GM12878 (cell line): ENCODE data around the gene SCEL. TPM values are rescaled to one million over a fixed set of nuclear protein-coding genes. Genes with fewer than 3 reads are reported as not detected.

ENCODE experiments used
- ATAC-seq: fragments of 200-7000 bp; cut with Tn5 transposase; 3 replicates; pipeline ENCODE4 v1.9.1; 2020; ENCODE audit warnings: mild to moderate bottlenecking, moderate library complexity
- BruUV-seq: library from RNA; stranded (reverse); fragments of 400-500 nt; replicated peaks from 2 replicates; lab custom pipeline; 2021; lab: Mats Ljungman, UMichigan
- CTCF ChIA-PET: fragments of 300-600 bp; sonication (Branson Sonifier 250); formaldehyde crosslinking; extraction: SDS; loops from one replicate; lab custom pipeline; 2021; ENCODE audit warnings: inconsistent platforms; lab: Yijun Ruan, JAX
- POLR2A ChIA-PET: fragments of 350-600 bp; formaldehyde crosslinking; extraction: SDS; loops from one replicate; lab custom pipeline; 2021; ENCODE audit warnings: inconsistent platforms; lab: Charles Lee
- RAD21 ChIA-PET: fragments of 300-600 bp; sonication (Branson Sonifier 250); formaldehyde crosslinking; loops from one replicate; lab custom pipeline; 2023; ENCODE audit warnings: antibody characterized with exemption; ENCODE audit not compliant: unreplicated experiment; lab: Charles Lee
- SMC1A ChIA-PET: fragments of 300-600 bp; sonication (Branson Sonifier 250); formaldehyde crosslinking; loops from one replicate; lab custom pipeline; 2023; ENCODE audit not compliant: unreplicated experiment, uncharacterized antibody; lab: Charles Lee
- DNase-seq: peaks from one replicate; pipeline ENCODE4 v3.0.0-alpha.2; 2011; ENCODE audit warnings: low read depth, low spot score
- FAIRE-seq: peaks from 3 replicates; lab custom pipeline; 2011; peaks lifted over from hg19 to GRCh38; lab: Jason Lieb, UNC
- H2AFZ ChIP-seq: 2 replicates; pipeline ENCODE4 v1.6.0; 2011; ENCODE audit warnings: low read depth, low read length, control low read depth; ENCODE audit not compliant: control insufficient read depth
- H3K27ac ChIP-seq: 2 replicates; pipeline ENCODE4 v1.5.1; 2011; ENCODE audit warnings: control low read depth; ENCODE audit not compliant: control insufficient read depth, insufficient read depth
- H3K27me3 ChIP-seq, 2 experiments: replicated peaks in 1 of 2; 2 replicates each; pipeline versions ENCODE4 v1.6.0 to v1.6.1; 2011; ENCODE audit warnings: low read length in 1 of 2; ENCODE audit not compliant: control insufficient read depth in 2 of 2, insufficient read depth in 2 of 2
- H3K36me3 ChIP-seq, 2 experiments: 2 replicates each; pipeline ENCODE4 v1.5.1; 2011; ENCODE audit warnings: low read length in 1 of 2; ENCODE audit not compliant: control insufficient read depth in 2 of 2, insufficient read depth in 2 of 2
- H3K4me1 ChIP-seq: 2 replicates; pipeline ENCODE4 v1.6.1; 2011; ENCODE audit warnings: mild to moderate bottlenecking, low read length, moderate library complexity, mixed read lengths; ENCODE audit not compliant: control insufficient read depth, insufficient read depth
- H3K4me2 ChIP-seq: 2 replicates; pipeline ENCODE4 v1.6.0; 2011; ENCODE audit warnings: control low read depth; ENCODE audit not compliant: control insufficient read depth, insufficient read depth
- H3K4me3 ChIP-seq: fragments of 200-600 bp; sonication (generic); 2 replicates; pipeline ENCODE4 v1.5.1; 2016
- H3K79me2 ChIP-seq: 2 replicates; pipeline ENCODE4 v1.6.0; 2011; ENCODE audit warnings: low read length; ENCODE audit not compliant: control insufficient read depth, insufficient read depth
- H3K9ac ChIP-seq: 2 replicates; pipeline ENCODE4 v1.8.0; 2011; ENCODE audit warnings: low read length, control low read depth, mixed read lengths; ENCODE audit not compliant: control insufficient read depth, insufficient read depth
- H3K9me3 ChIP-seq: replicated peaks from 3 replicates; pipeline ENCODE4 v1.5.1; 2011; ENCODE audit warnings: mild to moderate bottlenecking, low read length; ENCODE audit not compliant: control insufficient read depth, insufficient read depth
- H4K20me1 ChIP-seq: 2 replicates; pipeline ENCODE4 v1.6.0; 2011; ENCODE audit not compliant: control insufficient read depth, insufficient read depth
- CHD2 ChIP-seq: IDR thresholded peaks from 2 replicates; pipeline ENCODE4 v1.6.1; 2011; ENCODE audit warnings: low read depth, low read length, improper control_type of control experiment, borderline replicate concordance
- CHD4 ChIP-seq: fragments of 200-600 bp; sonication (generic); IDR thresholded peaks from 2 replicates; pipeline ENCODE4 v1.6.1; 2016; ENCODE audit warnings: mild to moderate bottlenecking
- IKZF1 ChIP-seq: fragments of 450-650 bp; conservative IDR thresholded peaks from 2 replicates; pipeline ENCODE4 v1.6.1; 2017; ENCODE audit warnings: antibody characterized with exemption, mild to moderate bottlenecking
- YY1 ChIP-seq: IDR thresholded peaks from 2 replicates; pipeline ENCODE4 v1.6.1; 2011; ENCODE audit warnings: low read depth, mild to moderate bottlenecking, low read length
- ZNF207 ChIP-seq: fragments of 450-650 bp; IDR thresholded peaks from 2 replicates; pipeline ENCODE4 v1.6.1; 2014; ENCODE audit warnings: antibody characterized with exemption, mild to moderate bottlenecking, borderline replicate concordance
- WGBS: methylation state at CpG from one replicate; pipeline ENCODE4 v1.1.6; 2016; ENCODE audit warnings: low lambda C conversion rate; ENCODE audit not compliant: insufficient replicate concordance, insufficient coverage; ENCODE audit errors: missing lambda C conversion rate; 5-methylcytosine and 5-hydroxymethylcytosine counted together
- in situ Hi-C: fragments of 300-500 bp; cut with MboI; formaldehyde crosslinking; loops from 9 replicates; pipeline ENCODE4 v1.14.3; 2018; ENCODE audit warnings: mixed read lengths
- intact Hi-C: fragments of 100-400 bp; cut with micrococcal nuclease; formaldehyde crosslinking; loops from one replicate; pipeline ENCODE4 v1.14.2; 2022; ENCODE audit not compliant: unreplicated experiment
- polyA plus RNA-seq, 11 experiments: library from polyadenylated mRNA; depleted of rRNA in 4 of 11; unstranded in 6 of 11; stranded (reverse) in 5 of 11; fragments of >200 nt; fragmentation: Nextera tagmentation in 4 of 11; fragmentation: Illumina TruSeq in 1 of 11; extraction: Ambion mirVana in 4 of 11; extraction: Trizol in 1 of 11; gene quantifications; 1 replicate in 1 of 11; 2 replicates in 10 of 11; pipeline versions ENCODE4 v1.2.1 to v1.2.3, GENCODE V29; 2011 to 2016; ENCODE audit warnings: inconsistent platforms in 2 of 11, missing spikeins in 2 of 11, low read depth in 1 of 11
- total RNA-seq, 4 experiments: library from RNA; depleted of rRNA in 3 of 4; stranded (reverse); fragments of >200 nt in 3 of 4; fragmentation: Illumina TruSeq in 1 of 4; extraction: Trizol in 1 of 4; gene quantifications; 2 replicates each; pipeline versions ENCODE4 v1.2.1 to v1.2.3, GENCODE V29; 2013 to 2021
- TF ChIP-seq, protein P1 (sequence below), 3 experiments: IDR thresholded peaks in 2 of 3; conservative IDR thresholded peaks in 1 of 3; 2 replicates each; pipeline ENCODE4 v1.5.1; 2011; ENCODE audit warnings: low read depth in 3 of 3, low read length in 3 of 3, mild to moderate bottlenecking in 3 of 3, control low read depth in 2 of 3, moderate library complexity in 2 of 3, inconsistent platforms in 1 of 3, mixed read lengths in 1 of 3; ENCODE audit not compliant: control insufficient read depth in 2 of 3, insufficient read depth in 1 of 3; ENCODE audit errors: extremely low read depth in 1 of 3
- TF ChIP-seq, protein P2 (sequence below): IDR thresholded peaks from 2 replicates; pipeline ENCODE4 v1.6.1; 2012; ENCODE audit warnings: low read depth, low read length, improper control_type of control experiment

Gene SCEL
- total and polyA plus RNA-seq, 10 of the 15 experiments (the other 5 are each of a cell fraction or from before 2014, with no cell fraction given): 0.09 to 0.68 (median 0.16) TPM; not detected in 1

DNA sequence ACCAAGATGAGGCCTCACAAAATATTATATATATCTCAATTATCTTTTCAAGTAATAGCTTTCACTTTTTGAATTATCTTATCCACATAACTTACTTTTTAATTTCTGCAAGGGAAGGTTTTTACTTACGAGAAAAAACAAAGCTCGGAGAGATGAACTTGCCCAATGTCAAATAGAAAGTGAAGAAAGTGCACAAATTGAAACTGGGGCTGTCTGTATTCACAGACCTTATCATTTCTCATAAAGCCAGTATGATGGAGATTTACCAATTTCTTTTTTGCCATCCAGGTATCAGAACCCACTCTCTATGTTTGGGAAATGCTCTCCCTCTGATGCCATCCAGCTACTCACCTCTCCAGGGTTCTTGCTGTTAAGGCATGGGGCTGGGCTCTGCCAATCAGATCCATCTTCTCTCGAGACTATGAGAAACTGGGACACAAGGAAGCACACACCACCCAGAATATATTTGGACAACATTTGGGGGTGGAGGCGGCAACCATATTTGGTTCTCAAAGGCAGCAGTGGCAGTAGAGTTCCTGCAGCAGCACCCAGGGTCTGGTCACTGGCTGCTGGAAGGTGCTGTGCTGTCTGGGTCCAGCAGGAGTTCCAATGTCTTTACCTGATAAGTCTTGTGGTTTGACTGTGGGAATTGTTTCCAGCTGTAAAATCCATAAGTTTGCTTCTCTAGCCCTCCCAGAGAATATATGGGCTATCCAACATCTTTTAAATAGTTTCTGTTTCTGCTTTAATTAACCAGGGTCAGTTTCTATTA is 45.8 kb upstream of the SCEL start:
- peak overlapping the region; percentile 27 for H2AFZ ChIP-seq
- ChIA-PET CTCF (interaction anchor here (0.9 to 6.2 kb wide), 12 partner anchors 8 to 261 kb away, joined by 3 to 174 read pairs (median 3); no protein-coding TSS in a partner anchor), RAD21 (interaction anchor here (0.7 to 3.3 kb wide), 10 partner anchors 8 to 94 kb away, joined by 3 to 14 read pairs (median 4); no protein-coding TSS in a partner anchor), SMC1A (interaction anchor here (0.6 to 6.2 kb wide), 10 partner anchors 8 to 391 kb away, joined by 3 to 55 read pairs (median 4); no protein-coding TSS in a partner anchor), POLR2A (interaction anchor here (1.1 kb wide), 1 partner anchor 58 kb away, joined by 3 read pairs; no protein-coding TSS in a partner anchor)
- H3K79me2 ChIP-seq: no peaks in the 10 kb centered on the region
- no peaks in the 10 kb centered on the region for H3K36me3 ChIP-seq
- TF ChIP-seq, protein P1, sequence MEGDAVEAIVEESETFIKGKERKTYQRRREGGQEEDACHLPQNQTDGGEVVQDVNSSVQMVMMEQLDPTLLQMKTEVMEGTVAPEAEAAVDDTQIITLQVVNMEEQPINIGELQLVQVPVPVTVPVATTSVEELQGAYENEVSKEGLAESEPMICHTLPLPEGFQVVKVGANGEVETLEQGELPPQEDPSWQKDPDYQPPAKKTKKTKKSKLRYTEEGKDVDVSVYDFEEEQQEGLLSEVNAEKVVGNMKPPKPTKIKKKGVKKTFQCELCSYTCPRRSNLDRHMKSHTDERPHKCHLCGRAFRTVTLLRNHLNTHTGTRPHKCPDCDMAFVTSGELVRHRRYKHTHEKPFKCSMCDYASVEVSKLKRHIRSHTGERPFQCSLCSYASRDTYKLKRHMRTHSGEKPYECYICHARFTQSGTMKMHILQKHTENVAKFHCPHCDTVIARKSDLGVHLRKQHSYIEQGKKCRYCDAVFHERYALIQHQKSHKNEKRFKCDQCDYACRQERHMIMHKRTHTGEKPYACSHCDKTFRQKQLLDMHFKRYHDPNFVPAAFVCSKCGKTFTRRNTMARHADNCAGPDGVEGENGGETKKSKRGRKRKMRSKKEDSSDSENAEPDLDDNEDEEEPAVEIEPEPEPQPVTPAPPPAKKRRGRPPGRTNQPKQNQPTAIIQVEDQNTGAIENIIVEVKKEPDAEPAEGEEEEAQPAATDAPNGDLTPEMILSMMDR (IDR thresholded peaks at IDR 0.05 in 2 of 3, conservative IDR thresholded peaks at IDR 0.05 in 1 of 3; ENCODE audit: control insufficient read depth in 2 of 3, extremely low read depth in 1 of 3, insufficient read depth in 1 of 3, low read depth in 3 of 3, low read length in 3 of 3): no peak
- no peak for TF ChIP-seq YY1
- TF ChIP-seq, protein P2, sequence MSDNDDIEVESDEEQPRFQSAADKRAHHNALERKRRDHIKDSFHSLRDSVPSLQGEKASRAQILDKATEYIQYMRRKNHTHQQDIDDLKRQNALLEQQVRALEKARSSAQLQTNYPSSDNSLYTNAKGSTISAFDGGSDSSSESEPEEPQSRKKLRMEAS: no peak
- no peak for TF ChIP-seq ZNF207
- TF ChIP-seq CHD2: no peak
- TF ChIP-seq CHD4: no peak
- no peak for TF ChIP-seq IKZF1
- FAIRE-seq: no peak
- H3K9ac ChIP-seq: no peak overlapping the region
- BruUV-seq: no TSS peak
- no peaks in the 10 kb centered on the region; the same call in 2 of the 3 replicates for H3K9me3 ChIP-seq
- no peak overlapping the region for H3K27ac ChIP-seq
- peak; percentile 36; the same call in 2 of the 3 replicates for ATAC-seq
- in situ Hi-C loops: loop anchor here (5.0 kb wide), 1 partner anchor 73 kb away; no protein-coding TSS in a partner anchor
- WGBS: 14% methylated on average over 4 of the region's 4 CpGs
- H3K27me3 ChIP-seq: no peaks in the 10 kb centered on the region
- peak overlapping the region; percentile 49; the same call in 1 of the 2 replicates for H3K4me2 ChIP-seq
- intact Hi-C loops: no loop called here
- no peak overlapping the region; the same call in 1 of the 2 replicates for H3K4me3 ChIP-seq
- no peaks in the 10 kb centered on the region for H4K20me1 ChIP-seq
- H3K4me1 ChIP-seq: peaks cover 8% of the 10 kb centered on the region; the same call in 1 of the 2 replicates
- DNase-seq: no peak
